K562 (cell line): ENCODE measurements around the gene NOL8. TPM values are rescaled to one million over a fixed set of nuclear protein-coding genes. Genes with fewer than 3 reads are reported as not detected.

Experiments
- ATAC-seq: fragments of 200-7000 bp; cut with Tn5 transposase; 3 replicates; pipeline ENCODE4 v1.9.1; 2020; ENCODE audit warnings: moderate library complexity
- BruUV-seq: library from RNA; stranded (reverse); fragments of 400-500 nt; replicated peaks from 2 replicates; lab custom pipeline; 2021; lab: Mats Ljungman, UMichigan
- CTCF ChIA-PET: fragments of 300-600 bp; formaldehyde crosslinking; extraction: SDS; loops from one replicate; lab custom pipeline; 2021; ENCODE audit warnings: low intra/inter-chr PET ratio; lab: Yijun Ruan, JAX
- POLR2A ChIA-PET: fragments of 300-600, 350-650 bp; sonication (Branson Sonifier 250); formaldehyde crosslinking; extraction: SDS; loops from one replicate; lab custom pipeline; 2021; ENCODE audit warnings: antibody characterized with exemption, inconsistent platforms; lab: Yijun Ruan, JAX
- DNase-seq, 4 experiments: peaks; one replicate each; pipeline versions ENCODE4 v3.0.0 to v3.0.0-alpha.2; 2011 to 2018; ENCODE audit warnings: low spot score in 3 of 4, mixed read lengths in 3 of 4; ENCODE audit errors: extremely low read depth in 1 of 4
- FAIRE-seq: peaks from 2 replicates; lab custom pipeline; 2011; peaks lifted over from hg19 to GRCh38; lab: Jason Lieb, UNC
- H2AFZ ChIP-seq: 2 replicates; pipeline ENCODE4 v1.6.0; 2011; ENCODE audit warnings: low read depth, low read length, control low read depth, inconsistent platforms
- H3K27ac ChIP-seq: fragments of 200-600 bp; 3 replicates; pipeline ENCODE4 v1.8.0; 2011; ENCODE audit warnings: low read depth, mild to moderate bottlenecking, control low read depth, inconsistent platforms, low read length, moderate library complexity, mixed read lengths; ENCODE audit errors: extremely low read depth
- H3K27me3 ChIP-seq, 2 experiments: fragments of 300-600 bp in 1 of 2; 2 replicates in 1 of 2; 3 replicates in 1 of 2; pipeline versions ENCODE4 v1.6.0 to v1.8.0; 2011; ENCODE audit warnings: inconsistent platforms in 2 of 2, low read length in 2 of 2, mild to moderate bottlenecking in 1 of 2, mixed read lengths in 1 of 2, moderate library complexity in 1 of 2; ENCODE audit not compliant: control insufficient read depth in 2 of 2, insufficient read depth in 2 of 2
- H3K36me3 ChIP-seq: fragments of 300-600 bp; 3 replicates; pipeline ENCODE4 v1.8.0; 2011; ENCODE audit warnings: mild to moderate bottlenecking, low read length, inconsistent platforms; ENCODE audit not compliant: control insufficient read depth, insufficient read depth
- H3K4me1 ChIP-seq, 2 experiments: fragments of 200-600 bp in 1 of 2; replicated peaks in 1 of 2; 2 replicates in 1 of 2; 3 replicates in 1 of 2; pipeline versions ENCODE4 v1.5.1 to v1.8.0; 2011; ENCODE audit warnings: inconsistent platforms in 2 of 2, low read length in 2 of 2, mild to moderate bottlenecking in 1 of 2, mixed read lengths in 1 of 2, moderate library complexity in 1 of 2; ENCODE audit not compliant: control insufficient read depth in 2 of 2, insufficient read depth in 2 of 2
- H3K4me2 ChIP-seq: 2 replicates; pipeline ENCODE4 v1.6.1; 2011; ENCODE audit warnings: low read length, control low read depth, inconsistent platforms, mixed read lengths; ENCODE audit not compliant: insufficient read depth
- H3K4me3 ChIP-seq: fragments of 200-600 bp; sonication (generic), shearing (Covaris generic); 2 replicates; pipeline ENCODE4 v1.5.1; 2016; ENCODE audit warnings: control low read depth, inconsistent platforms
- H3K79me2 ChIP-seq: fragments of 200-600 bp; 3 replicates; pipeline ENCODE4 v1.8.0; 2011; ENCODE audit warnings: low read length, inconsistent platforms; ENCODE audit not compliant: control insufficient read depth, insufficient read depth
- H3K9ac ChIP-seq, 2 experiments: 2 replicates each; pipeline versions ENCODE4 v1.6.0 to v1.6.1; 2011; ENCODE audit warnings: low read depth in 2 of 2, low read length in 2 of 2, control low read depth in 1 of 2, inconsistent platforms in 1 of 2, mild to moderate bottlenecking in 1 of 2, mixed read lengths in 1 of 2; ENCODE audit not compliant: insufficient read depth in 1 of 2
- H3K9me1 ChIP-seq: one replicate; pipeline ENCODE4 v1.6.0; 2011; ENCODE audit warnings: inconsistent platforms, mild to moderate bottlenecking, low read length, moderate library complexity; ENCODE audit not compliant: control insufficient read depth, insufficient read depth
- H3K9me3 ChIP-seq: replicated peaks from 2 replicates; pipeline ENCODE4 v1.5.1; 2011; ENCODE audit warnings: low read depth, low read length, inconsistent platforms; ENCODE audit not compliant: control insufficient read depth, insufficient read depth
- H4K20me1 ChIP-seq: replicated peaks from 2 replicates; pipeline ENCODE4 v1.6.1; 2011; ENCODE audit warnings: low read length, inconsistent platforms, mixed read lengths; ENCODE audit not compliant: control insufficient read depth, insufficient read depth
- ARID1B ChIP-seq: fragments of 450-650 bp; IDR thresholded peaks from 2 replicates; pipeline ENCODE4 v1.6.1; 2016; ENCODE audit warnings: antibody characterized with exemption, mild to moderate bottlenecking, inconsistent platforms
- ELF2 ChIP-seq: fragments of 250-450 bp; sonication (Bioruptor Pico); IDR thresholded peaks from 2 replicates; pipeline ENCODE4 v1.5.0; 2021; ENCODE audit warnings: mild to moderate bottlenecking
- ETV1 ChIP-seq: fragments of 450-650 bp; conservative IDR thresholded peaks from 2 replicates; pipeline ENCODE4 v1.6.1; 2016; ENCODE audit warnings: missing genetic modification characterization, control low read depth, low read depth, missing compliant biosample characterization
- RAD21 ChIP-seq, 2 experiments: fragments of 250-450 bp in 1 of 2; fragments of 450-650 bp in 1 of 2; sonication (Bioruptor Pico) in 1 of 2; formaldehyde crosslinking in 1 of 2; IDR thresholded peaks in 1 of 2; conservative IDR thresholded peaks in 1 of 2; 2 replicates each; pipeline versions ENCODE4 v1.4.0 to v1.8.0; 2020 to 2022; ENCODE audit warnings: mild to moderate bottlenecking in 2 of 2, moderate library complexity in 1 of 2
- SMC3 ChIP-seq: conservative IDR thresholded peaks from 2 replicates; pipeline ENCODE4 v1.6.1; 2011; ENCODE audit warnings: low read depth, low read length, improper control_type of control experiment; ENCODE audit not compliant: insufficient read depth
- SUPT5H ChIP-seq: fragments of 450-650 bp; IDR thresholded peaks from 2 replicates; pipeline ENCODE4 v1.6.1; 2016
- XRCC5 ChIP-seq: fragments of 200-400 bp; formaldehyde crosslinking; IDR thresholded peaks from 2 replicates; pipeline ENCODE4 v1.6.1; 2017; ENCODE audit warnings: low read depth, mild to moderate bottlenecking, low read length
- ZBTB11 ChIP-seq, 3 experiments: fragments of 200-800 bp in 1 of 3; fragments of 250-450 bp in 1 of 3; fragments of 450-650 bp in 1 of 3; sonication (Bioruptor Pico) in 1 of 3; sonication (Bioruptor generic) in 1 of 3; formaldehyde crosslinking in 1 of 3; IDR thresholded peaks; 2 replicates each; pipeline versions ENCODE4 v1.6.1 to v1.8.0; 2016 to 2022; ENCODE audit warnings: mild to moderate bottlenecking in 2 of 3, missing genetic modification characterization in 2 of 3, missing compliant biosample characterization in 1 of 3, moderate library complexity in 1 of 3
- WGBS: fragments of 100-300 bp; shearing (Covaris generic); methylation state at CpG from one replicate; pipeline ENCODE4 v1.1.6; 2016; ENCODE audit warnings: low coverage, mixed read lengths; ENCODE audit not compliant: insufficient coverage; ENCODE audit errors: missing lambda C conversion rate; 5-methylcytosine and 5-hydroxymethylcytosine counted together
- in situ Hi-C: fragments of 300-500 bp; cut with MboI; formaldehyde crosslinking; loops from 4 replicates; pipeline ENCODE4 v1.15.0; 2018; ENCODE audit warnings: inconsistent platforms, mixed read lengths
- intact Hi-C: fragments of 100-400 bp; cut with micrococcal nuclease; formaldehyde crosslinking; loops from 2 replicates; pipeline ENCODE4 v1.14.2; 2022
- polyA plus RNA-seq, 8 experiments: library from polyadenylated mRNA; depleted of rRNA in 4 of 8; stranded (reverse) in 5 of 8; unstranded in 3 of 8; fragments of >200 nt; fragmentation: Nextera tagmentation in 2 of 8; fragmentation: Illumina TruSeq in 1 of 8; extraction: Ambion mirVana in 2 of 8; extraction: Trizol in 1 of 8; gene quantifications; 2 replicates each; pipeline versions ENCODE4 v1.2.1 to v1.2.3, GENCODE V29; 2011 to 2014; ENCODE audit warnings: inconsistent platforms in 1 of 8, missing spikeins in 1 of 8
- total RNA-seq, 7 experiments: library from RNA; depleted of rRNA in 6 of 7; stranded (reverse); fragments of >200 nt in 6 of 7; fragmentation: Illumina TruSeq in 2 of 7; extraction: Trizol in 2 of 7; gene quantifications; 2 replicates each; pipeline versions ENCODE4 v1.2.1 to v1.2.3, GENCODE V29; 2011 to 2021; ENCODE audit warnings: low replicate concordance in 1 of 7
- TF ChIP-seq, protein P1 (sequence below), 2 experiments: fragments of 450-650 bp; formaldehyde crosslinking in 1 of 2; IDR thresholded peaks; 2 replicates each; pipeline versions ENCODE4 v1.4.0 to v1.6.1; 2014 to 2020; ENCODE audit warnings: mild to moderate bottlenecking in 2 of 2, borderline replicate concordance in 1 of 2, low read depth in 1 of 2

The NOL8 gene
- total and polyA plus RNA-seq, 9 of the 15 experiments (the other 6 are each of a cell fraction or from before 2014, with no cell fraction given) = 51.3 to 91.5 (median 58.7) TPM

DNA sequence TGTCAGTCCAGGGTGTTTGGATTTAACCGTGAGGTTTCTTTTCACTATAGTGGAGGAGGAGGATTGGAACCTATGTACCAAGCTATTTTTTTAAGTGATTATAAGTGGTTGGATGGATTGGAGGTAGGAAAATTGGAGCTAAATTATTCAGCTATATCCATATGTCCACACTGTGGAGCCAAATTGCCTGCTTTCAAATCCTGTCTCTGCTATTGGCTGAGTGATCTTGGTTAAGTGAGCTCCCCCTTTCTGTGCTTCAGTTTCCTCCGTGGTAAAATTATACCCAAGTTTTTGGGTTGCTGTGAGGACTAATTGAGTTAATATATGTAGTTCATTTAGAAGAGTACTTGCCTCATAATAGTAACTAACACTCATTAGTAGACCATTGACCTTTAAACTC lies 3.1 kb upstream of the NOL8 start:
- in situ Hi-C loops = loop anchor here (10.0 kb wide), 1 partner anchor 307 kb away; no protein-coding TSS in a partner anchor
- no peak for TF ChIP-seq XRCC5
- TF ChIP-seq ELF2 = no peak
- TF ChIP-seq ZBTB11 (CRISPR knock-in tag; IDR thresholded peaks at IDR 0.05) = peak in 1 of 3 experiments; percentile 30; a peak in 1 of 6 replicates
- TF ChIP-seq SUPT5H = no peak
- peak; percentile 61 to 74 for TF ChIP-seq RAD21 (CRISPR knock-in tag; conservative IDR thresholded peaks at IDR 0.05 in 1 of 2, IDR thresholded peaks at IDR 0.05 in 1 of 2)
- no peak for TF ChIP-seq ARID1B
- TF ChIP-seq, protein P1, sequence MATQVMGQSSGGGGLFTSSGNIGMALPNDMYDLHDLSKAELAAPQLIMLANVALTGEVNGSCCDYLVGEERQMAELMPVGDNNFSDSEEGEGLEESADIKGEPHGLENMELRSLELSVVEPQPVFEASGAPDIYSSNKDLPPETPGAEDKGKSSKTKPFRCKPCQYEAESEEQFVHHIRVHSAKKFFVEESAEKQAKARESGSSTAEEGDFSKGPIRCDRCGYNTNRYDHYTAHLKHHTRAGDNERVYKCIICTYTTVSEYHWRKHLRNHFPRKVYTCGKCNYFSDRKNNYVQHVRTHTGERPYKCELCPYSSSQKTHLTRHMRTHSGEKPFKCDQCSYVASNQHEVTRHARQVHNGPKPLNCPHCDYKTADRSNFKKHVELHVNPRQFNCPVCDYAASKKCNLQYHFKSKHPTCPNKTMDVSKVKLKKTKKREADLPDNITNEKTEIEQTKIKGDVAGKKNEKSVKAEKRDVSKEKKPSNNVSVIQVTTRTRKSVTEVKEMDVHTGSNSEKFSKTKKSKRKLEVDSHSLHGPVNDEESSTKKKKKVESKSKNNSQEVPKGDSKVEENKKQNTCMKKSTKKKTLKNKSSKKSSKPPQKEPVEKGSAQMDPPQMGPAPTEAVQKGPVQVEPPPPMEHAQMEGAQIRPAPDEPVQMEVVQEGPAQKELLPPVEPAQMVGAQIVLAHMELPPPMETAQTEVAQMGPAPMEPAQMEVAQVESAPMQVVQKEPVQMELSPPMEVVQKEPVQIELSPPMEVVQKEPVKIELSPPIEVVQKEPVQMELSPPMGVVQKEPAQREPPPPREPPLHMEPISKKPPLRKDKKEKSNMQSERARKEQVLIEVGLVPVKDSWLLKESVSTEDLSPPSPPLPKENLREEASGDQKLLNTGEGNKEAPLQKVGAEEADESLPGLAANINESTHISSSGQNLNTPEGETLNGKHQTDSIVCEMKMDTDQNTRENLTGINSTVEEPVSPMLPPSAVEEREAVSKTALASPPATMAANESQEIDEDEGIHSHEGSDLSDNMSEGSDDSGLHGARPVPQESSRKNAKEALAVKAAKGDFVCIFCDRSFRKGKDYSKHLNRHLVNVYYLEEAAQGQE (IDR thresholded peaks at IDR 0.05; ENCODE audit: borderline replicate concordance) = peak; percentile 68; the same call in 1 of the 2 replicates
- TF ChIP-seq, protein P1 (CRISPR knock-in tag; IDR thresholded peaks at IDR 0.05; ENCODE audit: low read depth) = no peak
- 0 out of 2 replicates have a peak, but pooled peaks have one; percentile 12 for TF ChIP-seq SMC3
- no peak for TF ChIP-seq ETV1 (tag)

More for the DNA sequence above, 3.1 kb upstream of the NOL8 start:
- Histone ChIP-seq H3K79me2 (peaks cover 51% of the 10 kb centered on the region), H3K36me3 (peaks cover 20% of the 10 kb centered on the region), H4K20me1 (no peaks in the 10 kb centered on the region), H2AFZ (no peak overlapping the region), H3K4me1 (peaks cover 5 to 16% of the 10 kb centered on the region in 2 experiments; a peak in 3 of 5 replicates), H3K4me2 (no peak overlapping the region), H3K9me3 (no peaks in the 10 kb centered on the region), H3K4me3 (no peak overlapping the region), H3K27ac (no peak overlapping the region), H3K9ac (no peak overlapping the region), H3K9me1 (no peaks in the 10 kb centered on the region), H3K27me3 (no peaks in the 10 kb centered on the region)
- FAIRE-seq (peak; percentile 74), DNase-seq (peak in 2 of 4 experiments; percentile 58 to 61), ATAC-seq (peak; percentile 36)
- WGBS = 26% methylated on average over 2 of the region's 2 CpGs
- CTCF ChIA-PET = interaction anchor here (1.5 to 2.9 kb wide), 2 partner anchors 111 to 306 kb away, joined by 13 to 14 read pairs; no protein-coding TSS in a partner anchor
- intact Hi-C loops = loop anchor here (2.0 to 5.0 kb wide), 3 partner anchors 109 to 307 kb away; no protein-coding TSS in a partner anchor
- POLR2A ChIA-PET = interaction anchor here (0.6 to 1.3 kb wide), 4 partner anchors 16 to 436 kb away, joined by 3 to 4 read pairs (median 3); no protein-coding TSS in a partner anchor
- no TSS peak for BruUV-seq
